Panc1 (cell line): Measurements from ENCODE around the gene CIAO3.

ENCODE experiments used
- CTCF ChIP-seq: fragments of 450-650 bp; IDR thresholded peaks from 2 replicates; pipeline ENCODE4 v1.5.1; 2017; ENCODE audit warnings: mild to moderate bottlenecking
- POLR2AphosphoS5 ChIP-seq: IDR thresholded peaks from 2 replicates; pipeline ENCODE4 v1.6.1; 2012; ENCODE audit warnings: mild to moderate bottlenecking, low read depth, low read length, moderate library complexity
- SIN3A ChIP-seq: IDR thresholded peaks from 2 replicates; pipeline ENCODE4 v1.6.1; 2012; ENCODE audit warnings: low read depth, mild to moderate bottlenecking, low read length, moderate library complexity, borderline replicate concordance; ENCODE audit not compliant: insufficient read depth
- TF ChIP-seq, protein P1 (sequence below), 2 experiments: IDR thresholded peaks; 2 replicates each; pipeline ENCODE4 v1.6.1; 2011 to 2012; ENCODE audit warnings: low read depth in 2 of 2, control low read depth in 1 of 2, low read length in 1 of 2, mild to moderate bottlenecking in 1 of 2, moderate library complexity in 1 of 2; ENCODE audit not compliant: insufficient read depth in 1 of 2

GRCh38 chr16:725463-726187 lies 15.2 kb downstream of the CIAO3 start:
- TF ChIP-seq CTCF (no peak), POLR2AphosphoS5 (no peak), SIN3A (no peak)
- TF ChIP-seq, protein P1, sequence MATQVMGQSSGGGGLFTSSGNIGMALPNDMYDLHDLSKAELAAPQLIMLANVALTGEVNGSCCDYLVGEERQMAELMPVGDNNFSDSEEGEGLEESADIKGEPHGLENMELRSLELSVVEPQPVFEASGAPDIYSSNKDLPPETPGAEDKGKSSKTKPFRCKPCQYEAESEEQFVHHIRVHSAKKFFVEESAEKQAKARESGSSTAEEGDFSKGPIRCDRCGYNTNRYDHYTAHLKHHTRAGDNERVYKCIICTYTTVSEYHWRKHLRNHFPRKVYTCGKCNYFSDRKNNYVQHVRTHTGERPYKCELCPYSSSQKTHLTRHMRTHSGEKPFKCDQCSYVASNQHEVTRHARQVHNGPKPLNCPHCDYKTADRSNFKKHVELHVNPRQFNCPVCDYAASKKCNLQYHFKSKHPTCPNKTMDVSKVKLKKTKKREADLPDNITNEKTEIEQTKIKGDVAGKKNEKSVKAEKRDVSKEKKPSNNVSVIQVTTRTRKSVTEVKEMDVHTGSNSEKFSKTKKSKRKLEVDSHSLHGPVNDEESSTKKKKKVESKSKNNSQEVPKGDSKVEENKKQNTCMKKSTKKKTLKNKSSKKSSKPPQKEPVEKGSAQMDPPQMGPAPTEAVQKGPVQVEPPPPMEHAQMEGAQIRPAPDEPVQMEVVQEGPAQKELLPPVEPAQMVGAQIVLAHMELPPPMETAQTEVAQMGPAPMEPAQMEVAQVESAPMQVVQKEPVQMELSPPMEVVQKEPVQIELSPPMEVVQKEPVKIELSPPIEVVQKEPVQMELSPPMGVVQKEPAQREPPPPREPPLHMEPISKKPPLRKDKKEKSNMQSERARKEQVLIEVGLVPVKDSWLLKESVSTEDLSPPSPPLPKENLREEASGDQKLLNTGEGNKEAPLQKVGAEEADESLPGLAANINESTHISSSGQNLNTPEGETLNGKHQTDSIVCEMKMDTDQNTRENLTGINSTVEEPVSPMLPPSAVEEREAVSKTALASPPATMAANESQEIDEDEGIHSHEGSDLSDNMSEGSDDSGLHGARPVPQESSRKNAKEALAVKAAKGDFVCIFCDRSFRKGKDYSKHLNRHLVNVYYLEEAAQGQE (IDR thresholded peaks at IDR 0.05; ENCODE audit: insufficient read depth in 1 of 2, low read depth in 2 of 2, low read length in 1 of 2) = no peak
